HG03064 (cell line): ENCODE measurements around the gene LRBA.

ENCODE experiments used
- ATAC-seq: cut with Tn5 transposase; IDR thresholded peaks from one replicate; pipeline ENCODE4 v1.9.1; 2021; ENCODE audit warnings: low read depth; ENCODE audit not compliant: unreplicated experiment

Gene LRBA

DNA sequence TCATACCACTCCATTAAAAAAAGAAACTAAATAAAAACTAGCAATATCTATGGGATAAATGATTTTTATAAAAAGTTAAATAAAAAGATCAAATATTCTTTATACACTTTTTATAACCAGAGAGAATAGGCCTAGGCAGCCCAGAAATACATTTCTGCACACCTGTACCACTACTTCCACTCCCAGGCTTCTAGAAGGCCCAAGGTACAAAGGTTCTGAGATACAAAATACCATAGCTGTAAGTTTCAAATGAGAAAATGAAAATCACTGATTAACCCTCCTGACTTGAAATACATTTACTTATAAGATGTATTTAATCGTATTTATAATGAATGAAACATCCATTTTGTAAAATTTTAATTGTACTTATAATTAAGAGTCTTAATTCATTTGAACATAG is 659.7 kb downstream of the LRBA start:
- ATAC-seq, result no peak

DNA sequence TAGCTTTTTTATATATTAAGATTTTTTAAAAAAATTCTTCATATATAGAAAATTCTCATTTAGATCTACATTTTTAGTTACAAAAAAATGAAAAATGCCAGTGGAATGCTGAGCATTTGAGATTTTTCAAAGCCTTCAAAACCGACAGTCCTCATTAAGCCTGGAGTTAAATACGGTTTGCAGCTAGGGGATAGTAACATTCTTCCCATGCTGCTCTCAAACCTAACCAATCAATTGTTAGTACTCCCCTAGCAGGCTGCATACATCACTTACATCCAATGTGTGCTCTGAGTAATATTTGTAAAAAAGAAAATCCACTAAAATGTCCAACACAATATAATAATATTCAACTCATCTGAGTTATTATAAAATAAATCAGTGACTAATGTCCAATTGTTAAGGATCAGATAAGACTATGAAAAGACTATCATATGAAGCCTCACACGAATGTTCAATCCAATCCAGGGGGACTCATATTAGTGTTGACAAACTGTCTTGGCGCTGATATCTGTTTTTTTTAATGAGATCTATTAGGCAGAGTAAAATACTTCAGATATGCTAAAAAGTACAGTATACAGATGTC is 660.8 kb downstream of the LRBA start:
- no peak for ATAC-seq

DNA sequence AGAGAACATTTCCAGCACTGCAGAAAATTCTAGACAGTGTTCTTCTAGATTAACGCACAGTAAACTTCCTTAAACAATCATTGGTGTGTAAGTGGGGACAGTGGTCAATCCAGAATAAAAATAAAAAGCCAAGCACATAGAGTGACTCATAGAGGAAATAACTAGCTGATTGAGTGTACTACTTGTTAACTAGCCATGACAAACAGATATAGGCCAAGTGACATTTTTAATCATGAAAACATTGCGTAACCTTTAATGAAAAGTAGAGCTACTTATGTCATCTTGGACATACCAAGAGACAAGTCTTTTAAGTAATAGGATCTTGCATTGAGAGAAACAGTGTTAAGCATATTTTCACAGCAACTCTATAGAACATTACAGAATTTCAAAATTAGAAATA is 667.0 kb downstream of the LRBA start:
- no peak for ATAC-seq

DNA sequence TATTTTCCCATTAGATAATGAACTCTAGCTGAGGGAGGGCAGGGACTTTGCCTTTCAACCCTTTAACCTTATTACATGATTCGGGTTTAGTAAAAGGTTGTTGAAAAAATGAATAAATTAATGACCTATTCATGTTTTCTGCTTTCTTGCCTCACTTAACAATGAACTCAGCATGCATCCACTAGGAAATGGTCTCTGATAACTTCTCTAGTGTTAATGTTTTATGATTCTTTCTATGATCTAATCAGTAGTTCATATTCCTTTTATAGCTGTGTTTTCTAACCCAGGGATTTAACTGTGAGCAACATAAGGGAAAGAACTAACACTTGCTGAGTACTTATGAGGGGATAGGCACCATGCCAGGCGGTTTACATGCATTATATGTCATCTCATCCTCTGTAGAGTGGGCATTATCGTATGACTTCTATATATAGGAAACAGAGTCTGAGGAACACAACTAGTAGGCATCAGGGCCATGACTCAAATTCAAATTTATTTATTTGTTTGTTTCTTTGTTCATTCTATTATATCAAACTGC is 669.8 kb downstream of the LRBA start:
- ATAC-seq, result no peak

DNA sequence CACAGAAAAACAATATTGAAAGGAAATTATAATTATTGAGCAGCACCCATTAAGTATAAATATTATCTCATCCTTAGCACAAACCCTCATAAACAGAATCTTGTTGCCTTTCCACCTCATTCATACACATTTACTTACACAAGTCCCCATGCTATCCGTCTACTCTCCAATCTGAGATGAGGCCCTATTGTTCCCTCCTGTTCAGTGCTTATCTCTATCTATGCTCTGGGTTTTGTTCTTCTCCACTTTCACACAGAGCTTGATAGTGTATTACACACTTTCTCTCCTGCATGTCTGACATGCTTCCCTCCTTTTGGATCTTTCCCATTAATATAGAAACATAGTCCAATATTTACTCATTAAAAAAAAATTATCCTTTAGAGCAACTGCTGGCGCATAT is 671.3 kb downstream of the LRBA start:
- no peak for ATAC-seq

DNA sequence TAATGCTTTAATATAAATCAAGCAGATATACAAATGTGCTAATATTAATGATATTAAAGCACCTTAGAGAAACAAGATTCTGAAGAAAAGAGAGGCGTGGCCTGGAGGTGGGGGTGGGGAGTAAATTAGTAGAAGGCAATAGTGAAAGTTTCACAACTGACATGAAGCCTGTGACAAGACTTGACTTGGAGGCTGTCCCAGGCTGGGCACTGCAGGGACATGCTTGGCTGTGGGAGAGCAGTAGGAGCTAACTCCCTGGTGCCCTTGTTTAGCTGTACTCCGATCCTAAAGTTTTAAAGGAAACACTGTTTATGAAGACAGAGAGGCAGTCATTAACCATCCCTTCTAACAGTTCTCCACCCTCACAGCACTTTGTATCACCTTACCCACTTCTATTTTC is 672.1 kb downstream of the LRBA start:
- ATAC-seq, result no peak

DNA sequence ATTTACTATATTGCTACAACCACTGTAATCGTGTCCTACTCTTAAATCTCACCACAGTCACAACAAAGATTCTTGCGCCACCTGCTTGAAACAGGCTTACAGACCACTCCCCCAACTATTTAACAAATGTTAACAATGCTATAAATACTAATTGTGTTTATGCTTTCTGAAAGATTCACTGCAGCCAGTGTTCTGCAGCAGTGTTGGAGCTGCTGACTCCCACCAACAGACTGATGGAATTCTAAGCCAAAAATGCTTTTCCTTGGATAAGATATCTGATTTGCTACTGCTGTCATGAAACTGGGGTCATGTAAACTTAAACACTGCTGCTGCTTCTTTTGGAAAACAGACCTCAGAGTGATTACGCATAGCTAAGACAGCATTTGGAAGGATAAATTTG is 677.4 kb downstream of the LRBA start:
- no peak for ATAC-seq

DNA sequence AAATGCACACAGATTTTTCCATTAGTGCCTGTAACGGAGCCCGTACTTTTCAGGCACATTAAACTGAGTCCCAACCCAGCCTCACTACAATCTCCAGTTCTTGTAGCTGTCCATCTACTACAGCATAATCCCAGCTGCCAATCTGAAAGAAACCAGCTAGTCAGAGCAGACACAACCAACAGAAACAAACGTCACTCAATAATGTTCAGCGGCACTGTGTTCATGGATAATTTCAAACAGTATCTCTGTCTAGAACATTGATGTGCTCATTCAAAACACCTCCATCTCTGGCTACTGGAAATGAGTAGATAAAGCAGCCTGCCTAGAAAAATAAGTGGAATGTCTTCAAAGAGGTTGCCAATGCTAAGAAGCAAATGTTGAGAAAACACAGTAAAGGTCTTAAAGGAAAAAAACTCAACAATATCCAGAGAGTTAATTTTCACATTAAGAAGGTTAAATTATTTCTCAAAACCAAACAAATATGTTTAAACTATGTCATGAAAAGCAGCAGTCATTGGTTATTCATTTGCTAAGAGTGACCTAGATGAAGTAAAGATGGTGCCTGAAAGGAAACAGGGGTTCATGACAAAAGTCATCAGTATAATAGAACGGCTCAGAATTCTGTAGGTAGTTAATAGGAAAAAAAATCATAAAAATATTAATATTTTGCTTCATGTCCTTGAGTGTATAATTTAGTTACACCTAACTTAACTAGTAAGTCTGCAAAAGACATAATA is 678.2 kb downstream of the LRBA start:
- ATAC-seq, result no peak

DNA sequence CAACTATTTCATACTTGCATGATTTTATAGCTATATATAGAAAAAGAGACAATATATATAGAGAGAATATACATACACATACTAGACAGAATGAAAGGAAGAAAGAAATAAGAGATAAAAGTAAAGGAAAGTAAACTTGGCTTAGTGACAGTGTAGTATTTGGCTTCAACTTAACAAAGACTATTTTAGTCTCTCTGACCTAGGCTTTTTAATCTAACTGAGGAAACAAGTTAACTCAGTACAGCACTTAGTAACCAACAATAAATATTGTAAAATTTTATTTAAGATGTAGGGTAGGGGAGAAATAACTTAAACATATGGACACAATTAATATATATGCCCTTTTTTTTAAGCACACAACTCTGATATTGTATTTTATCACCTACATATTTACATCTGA is 682.1 kb downstream of the LRBA start:
- no peak for ATAC-seq

DNA sequence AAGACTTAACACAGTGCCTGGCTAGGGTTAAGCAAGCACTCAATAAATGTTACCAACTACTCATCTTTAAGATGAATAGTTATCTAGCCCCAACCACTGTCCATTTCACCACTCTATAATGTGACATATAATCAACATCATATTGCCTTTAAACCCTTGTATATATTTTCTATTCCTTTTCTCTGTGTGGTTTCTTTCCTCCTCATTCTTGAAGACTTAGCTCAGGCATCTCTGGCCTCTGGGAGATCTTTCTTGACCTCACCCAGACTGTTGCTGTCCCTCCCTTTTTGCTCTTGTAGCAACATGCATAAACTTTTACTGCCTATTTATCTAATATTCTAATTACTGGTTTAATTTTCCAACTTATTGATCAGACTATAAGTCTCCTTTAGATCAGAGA is 683.0 kb downstream of the LRBA start:
- no peak for ATAC-seq

DNA sequence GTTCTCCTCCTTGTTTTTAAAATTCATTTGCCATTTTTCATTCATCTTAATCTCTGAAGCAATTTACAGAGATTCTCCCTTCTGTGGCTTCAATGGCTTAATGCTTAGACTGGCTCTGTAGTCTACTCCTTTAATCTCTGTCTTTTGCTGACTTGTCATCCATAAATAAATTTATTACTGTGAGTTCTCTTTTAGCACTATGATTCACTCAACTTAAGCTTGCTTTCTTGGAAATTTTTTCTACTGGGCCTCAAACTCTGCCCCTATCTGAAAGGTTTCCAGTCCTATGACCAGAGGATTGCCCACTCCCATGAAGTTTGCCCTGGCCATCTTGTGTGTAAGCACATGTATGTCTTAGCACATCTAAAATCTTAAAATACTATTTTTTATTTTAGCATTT is 685.7 kb downstream of the LRBA start:
- no peak for ATAC-seq

DNA sequence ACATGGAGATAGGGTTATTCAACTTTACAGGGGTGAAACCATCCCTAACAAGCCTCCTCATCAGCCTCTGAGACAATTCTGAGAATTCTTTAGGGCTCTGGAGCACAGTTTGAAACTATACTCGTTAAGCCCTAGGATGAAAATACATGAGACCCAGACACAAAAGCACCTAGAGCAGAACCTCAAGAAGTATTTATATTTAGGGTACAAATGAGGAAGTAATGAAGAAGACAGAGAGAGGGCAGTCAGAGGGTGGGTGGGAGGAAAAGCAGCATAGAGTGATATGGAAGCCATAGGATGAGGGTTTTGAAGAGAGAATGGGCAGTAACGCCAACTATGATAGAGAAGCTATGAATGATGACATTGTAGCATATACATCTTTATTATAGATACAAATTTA is 686.6 kb downstream of the LRBA start:
- no peak for ATAC-seq

DNA sequence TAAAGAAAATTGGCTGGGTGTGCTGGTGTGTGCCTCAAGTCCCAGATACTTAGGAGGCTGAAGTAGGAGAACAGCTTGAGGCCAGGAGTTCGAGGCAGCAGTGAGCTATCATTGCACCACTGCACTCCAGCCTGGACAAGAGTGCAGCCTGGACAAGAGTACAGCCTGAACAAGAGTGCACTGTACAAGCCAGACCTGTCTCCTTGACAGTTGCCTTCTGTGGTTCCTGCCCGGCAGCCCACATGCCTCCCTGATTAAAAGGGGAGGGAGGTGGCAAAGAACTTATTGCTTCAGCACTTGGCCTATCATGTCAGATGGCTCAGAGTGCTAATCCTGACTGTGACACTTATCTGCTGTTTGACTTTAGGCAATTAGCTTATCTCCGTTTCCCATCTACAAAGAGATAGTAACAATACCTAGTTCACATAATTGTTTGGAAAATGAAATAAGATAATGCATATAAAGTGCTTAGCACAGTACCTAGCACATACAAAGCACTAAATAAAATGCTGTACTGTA is 687.8 kb downstream of the LRBA start:
- ATAC-seq, result no peak

DNA sequence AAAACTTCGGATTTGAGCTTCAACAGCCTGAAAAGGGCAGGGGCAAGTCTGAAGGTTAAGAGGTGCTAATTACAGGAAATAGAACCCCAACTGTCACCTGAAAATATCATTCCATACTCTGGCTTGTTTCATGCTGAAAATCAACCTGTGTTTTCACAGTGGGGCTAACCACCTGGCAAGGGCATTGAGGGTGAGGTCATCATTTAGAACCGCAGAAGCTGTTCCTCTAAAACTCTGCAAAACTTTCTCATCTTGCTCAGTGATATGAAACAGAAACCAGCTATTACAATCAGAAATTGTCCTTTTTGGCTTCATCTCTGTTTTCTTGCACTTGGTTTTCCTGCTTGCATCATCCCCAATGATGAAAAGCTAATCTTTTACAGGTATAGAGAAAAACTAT is 689.2 kb downstream of the LRBA start:
- ATAC-seq, result peak; percentile 79

DNA sequence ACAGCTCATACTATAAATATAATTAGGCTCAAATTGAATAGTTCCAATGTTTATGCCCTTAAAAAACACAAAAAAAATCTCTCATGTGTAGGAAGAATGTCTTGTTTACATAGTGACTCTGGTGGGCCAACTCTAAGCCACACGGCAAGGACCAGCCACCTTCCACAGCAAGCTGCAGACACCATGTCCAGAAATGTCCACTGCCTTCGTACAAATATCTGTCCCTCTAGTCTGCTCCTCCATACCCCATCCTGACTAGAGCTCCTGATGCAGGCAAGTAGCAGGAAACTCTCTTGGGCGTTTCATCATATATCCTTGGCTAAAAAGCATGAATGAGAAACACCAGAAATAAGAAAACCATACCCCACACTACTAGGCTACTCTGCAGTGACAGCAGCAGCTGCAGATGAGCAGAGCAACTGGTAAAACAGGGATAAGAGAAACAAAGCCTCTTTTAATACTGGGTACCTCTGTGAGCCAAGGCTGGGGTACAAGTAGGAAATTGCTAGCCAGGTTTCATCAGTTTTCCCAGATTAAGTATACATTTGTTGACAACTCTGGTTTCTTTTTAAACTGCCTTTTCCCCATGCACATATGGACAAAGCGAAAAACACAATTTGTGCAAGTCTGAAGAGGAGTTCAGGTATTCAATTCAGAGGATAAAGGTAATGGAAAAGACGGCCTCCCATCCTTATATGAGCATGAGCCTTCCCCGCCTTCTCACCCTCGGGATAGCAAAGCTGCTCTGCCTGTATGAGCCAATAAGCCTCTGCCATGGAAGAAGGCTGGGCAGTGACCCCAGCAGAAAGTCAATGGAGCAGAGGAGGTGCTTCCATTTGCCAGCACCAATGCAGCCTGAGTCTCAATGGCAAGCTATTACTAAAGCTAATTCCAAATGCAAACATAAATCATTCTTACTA is 691.4 kb downstream of the LRBA start:
- no peak for ATAC-seq

DNA sequence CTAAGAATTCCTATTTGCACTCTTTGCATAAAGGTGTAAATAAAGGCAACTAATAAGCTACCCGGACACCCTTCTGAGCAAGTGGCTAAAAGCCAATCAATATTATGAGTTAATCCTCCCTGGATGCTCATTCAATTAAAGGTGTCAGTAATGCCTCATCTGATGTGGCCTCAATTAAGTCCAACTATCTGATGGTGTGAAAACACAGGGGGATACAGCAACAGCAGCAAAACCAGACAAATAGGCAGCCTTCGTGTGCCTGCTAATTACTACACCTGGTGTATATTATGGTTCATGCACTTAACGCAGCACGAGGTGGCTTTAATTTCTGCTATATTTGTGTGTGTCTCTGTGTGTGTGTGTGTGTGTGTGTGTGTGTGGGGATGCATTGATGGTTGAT is 692.4 kb downstream of the LRBA start:
- no peak for ATAC-seq

DNA sequence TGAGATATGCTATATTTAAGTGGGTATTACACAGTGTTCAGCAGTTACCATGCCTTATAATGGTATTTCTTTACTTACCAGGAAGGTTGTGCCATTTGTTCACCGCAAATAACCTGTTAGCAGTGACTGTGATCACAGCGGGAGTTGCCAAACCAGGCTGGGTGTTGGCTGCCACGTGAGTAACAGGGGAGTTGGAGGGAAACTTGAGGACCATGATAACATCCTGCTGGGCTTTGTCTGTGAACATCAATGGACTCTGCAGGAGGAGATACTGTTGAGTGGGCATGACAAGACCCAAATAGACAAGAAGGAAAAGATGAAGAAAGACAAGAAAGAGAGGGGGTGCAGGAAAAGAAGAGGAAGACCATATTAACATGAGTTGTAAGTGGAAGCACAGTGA is 694.0 kb downstream of the LRBA start:
- no peak for ATAC-seq

DNA sequence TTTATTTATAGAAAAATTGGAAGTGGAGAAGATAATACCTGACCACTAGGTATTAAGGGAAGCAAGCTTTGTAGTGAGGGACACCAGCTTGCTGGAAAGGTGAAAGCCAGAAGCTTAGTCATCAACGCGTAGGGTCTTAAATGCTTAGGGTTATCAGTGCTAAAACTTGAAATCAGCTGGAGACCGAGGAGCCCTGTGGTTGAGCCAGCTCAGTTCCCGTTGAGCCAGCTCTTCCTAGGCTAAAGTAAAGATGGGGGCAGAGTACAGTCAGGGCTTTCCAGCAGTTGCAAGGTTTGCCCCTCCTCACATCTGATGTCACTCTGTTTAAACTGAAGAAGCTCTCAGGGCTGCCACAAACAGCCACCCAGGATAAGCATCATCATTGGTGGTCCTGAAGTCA is 696.1 kb downstream of the LRBA start:
- ATAC-seq, result no peak

DNA sequence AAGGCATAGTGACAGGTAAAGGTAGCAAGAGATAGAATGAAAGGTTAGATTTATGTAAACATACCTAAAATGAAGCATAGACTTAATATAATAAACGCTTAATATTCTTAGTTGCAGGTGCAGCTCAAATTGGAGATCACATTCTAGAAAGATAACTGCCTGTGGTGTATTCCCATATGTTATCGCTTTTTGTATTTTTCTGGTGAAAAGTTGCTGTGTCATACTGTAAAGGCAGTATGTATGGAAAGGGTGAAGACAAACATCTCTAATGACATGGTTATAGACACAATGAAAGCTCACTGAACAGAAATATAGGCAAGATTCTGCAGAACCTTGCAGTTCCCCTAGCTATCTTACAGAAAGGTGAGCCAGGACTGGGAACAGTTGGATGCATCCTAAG is 696.6 kb downstream of the LRBA start:
- ATAC-seq, result no peak

DNA sequence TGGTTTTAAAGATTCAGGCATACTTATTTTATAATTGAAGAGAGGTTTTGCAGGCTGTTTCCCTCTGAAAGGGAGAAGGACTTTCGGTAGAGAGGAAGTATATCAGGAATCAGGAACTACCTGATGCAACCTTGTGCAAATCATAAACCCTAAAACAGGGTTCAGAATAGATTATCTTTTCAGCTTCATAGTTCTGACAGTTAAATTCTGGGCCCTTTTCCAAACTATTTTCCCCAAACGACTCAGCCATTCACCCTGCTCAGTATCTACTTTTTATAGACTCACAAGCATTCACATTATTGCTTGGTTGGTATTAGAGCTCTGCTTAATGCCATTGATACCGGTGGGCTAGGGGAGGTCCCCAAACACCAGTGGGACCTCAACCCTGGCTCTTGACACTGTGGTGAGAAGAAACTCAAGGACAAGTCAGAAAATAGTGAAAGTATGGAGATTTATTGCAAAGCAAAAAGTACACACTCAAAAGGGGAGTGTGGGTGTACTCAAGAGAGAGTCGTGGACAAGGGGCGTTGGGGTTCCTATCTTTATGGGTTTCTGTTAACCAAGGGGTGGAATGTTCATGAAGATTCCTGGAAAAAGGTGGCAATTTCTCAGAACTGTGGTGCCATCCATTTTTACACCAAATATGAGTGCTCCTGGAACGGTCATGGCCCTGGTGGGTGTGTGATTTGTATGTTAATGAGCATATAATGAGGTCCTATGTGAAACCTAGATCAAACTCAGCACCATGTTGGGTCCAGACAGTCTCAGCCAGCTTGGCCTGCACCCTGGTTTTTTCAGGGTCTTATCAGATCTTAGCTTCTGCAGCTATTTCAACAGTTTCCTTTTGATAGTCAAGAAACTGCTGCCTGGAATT is 698.5 kb downstream of the LRBA start:
- no peak for ATAC-seq
